HUES48 (cell line): ENCODE results near the gene ICA1.

Experiments used
- H3K27ac ChIP-seq: one replicate; pipeline ENCODE4 v1.7.0; 2013; ENCODE audit warnings: low read depth, low read length, inconsistent platforms
- H3K27me3 ChIP-seq: 2 replicates; pipeline ENCODE4 v1.6.1; 2013; ENCODE audit warnings: mild to moderate bottlenecking, low read length; ENCODE audit not compliant: control insufficient read depth, insufficient read depth
- H3K36me3 ChIP-seq: 2 replicates; pipeline ENCODE4 v1.6.1; 2013; ENCODE audit warnings: low read length; ENCODE audit not compliant: control insufficient read depth, insufficient read depth
- H3K4me1 ChIP-seq: 2 replicates; pipeline ENCODE4 v1.6.1; 2013; ENCODE audit warnings: mild to moderate bottlenecking, low read length; ENCODE audit not compliant: control insufficient read depth, insufficient read depth
- H3K4me3 ChIP-seq: 2 replicates; pipeline ENCODE4 v1.5.1; 2013; ENCODE audit warnings: mild to moderate bottlenecking, low read depth, low read length
- H3K9ac ChIP-seq: 2 replicates; pipeline ENCODE4 v1.6.1; 2013; ENCODE audit warnings: mild to moderate bottlenecking, low read depth, low read length, moderate library complexity
- H3K9me3 ChIP-seq: 2 replicates; pipeline ENCODE4 v1.6.1; 2013; ENCODE audit warnings: low read length; ENCODE audit not compliant: control insufficient read depth, insufficient read depth

Gene ICA1

GRCh38 chr7:8290645-8291308 is 28.8 kb upstream of the ICA1 start:
- Histone ChIP-seq H3K4me1 (peaks cover 46% of the 10 kb centered on the region), H3K36me3 (no peaks in the 10 kb centered on the region), H3K4me3 (no peak overlapping the region), H3K27ac (no peak overlapping the region), H3K9ac (no peak overlapping the region), H3K27me3 (no peaks in the 10 kb centered on the region), H3K9me3 (no peaks in the 10 kb centered on the region)

DNA sequence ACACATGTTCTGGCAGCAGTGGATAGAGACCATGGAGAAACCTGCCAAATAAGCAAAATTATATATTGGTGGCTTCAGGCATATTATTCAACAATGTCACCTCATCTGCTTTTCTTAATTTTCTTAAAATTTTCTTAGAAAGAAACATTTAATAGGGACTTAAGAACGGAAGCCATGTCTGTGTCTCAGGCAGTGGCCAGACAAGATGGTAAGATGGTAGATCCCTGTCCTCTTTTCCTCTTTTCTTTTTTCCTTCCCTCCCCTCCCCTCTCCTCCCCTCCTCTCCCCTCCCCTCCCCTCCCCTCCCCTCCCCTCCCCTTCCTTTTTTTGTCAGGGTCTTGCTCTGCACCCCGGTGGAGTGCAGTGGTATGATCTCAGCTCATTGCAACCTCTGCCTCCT is 24.2 kb upstream of the ICA1 start:
- H3K27ac ChIP-seq: no peak overlapping the region
- no peaks in the 10 kb centered on the region for H3K9me3 ChIP-seq
- H3K36me3 ChIP-seq: no peaks in the 10 kb centered on the region
- no peak overlapping the region for H3K4me3 ChIP-seq
- H3K9ac ChIP-seq: no peak overlapping the region
- no peaks in the 10 kb centered on the region for H3K27me3 ChIP-seq
- H3K4me1 ChIP-seq: peaks cover 37% of the 10 kb centered on the region

GRCh38 chr7:8285155-8285554 is 23.2 kb upstream of the ICA1 start:
- Histone ChIP-seq H3K27me3 (no peaks in the 10 kb centered on the region), H3K36me3 (no peaks in the 10 kb centered on the region), H3K4me3 (no peak overlapping the region), H3K9ac (no peak overlapping the region), H3K4me1 (peaks cover 28% of the 10 kb centered on the region), H3K27ac (no peak overlapping the region), H3K9me3 (no peaks in the 10 kb centered on the region)

GRCh38 chr7:8284606-8285005 is 22.6 kb upstream of the ICA1 start:
- Histone ChIP-seq H3K9me3 (no peaks in the 10 kb centered on the region), H3K27ac (no peak overlapping the region), H3K27me3 (no peaks in the 10 kb centered on the region), H3K4me3 (no peak overlapping the region), H3K36me3 (no peaks in the 10 kb centered on the region), H3K4me1 (peaks cover 23% of the 10 kb centered on the region), H3K9ac (no peak overlapping the region)

- Histone ChIP-seq H3K4me1 (peaks cover 21% of the 10 kb centered on the region), H3K27me3 (no peaks in the 10 kb centered on the region), H3K4me3 (no peak overlapping the region), H3K36me3 (no peaks in the 10 kb centered on the region), H3K9me3 (no peaks in the 10 kb centered on the region), H3K9ac (no peak overlapping the region), H3K27ac (no peak overlapping the region)
Observed at GRCh38 chr7:8283968-8284367, 22.0 kb upstream of the ICA1 start.

DNA sequence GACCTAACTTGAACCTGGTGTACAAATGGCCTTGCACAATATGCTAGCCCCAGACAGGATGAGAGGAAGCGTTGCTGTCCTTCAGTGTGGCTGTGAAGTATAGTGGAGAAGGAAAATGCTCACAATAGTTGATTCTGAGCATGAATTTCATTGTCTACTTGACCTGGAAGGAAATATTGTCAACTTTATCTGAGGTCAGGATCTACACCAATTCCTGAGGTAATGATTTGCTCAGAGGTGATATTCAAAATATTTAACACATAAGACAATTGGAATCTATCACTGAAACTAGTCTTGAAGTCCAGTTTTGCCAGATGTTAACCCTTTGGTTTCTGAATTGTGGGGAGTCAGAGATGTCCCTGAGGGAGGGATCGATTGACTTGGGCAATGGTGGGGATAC is 20.9 kb upstream of the ICA1 start:
- Histone ChIP-seq H3K9me3 (no peaks in the 10 kb centered on the region), H3K4me3 (no peak overlapping the region), H3K4me1 (peaks cover 11% of the 10 kb centered on the region), H3K9ac (no peak overlapping the region), H3K27me3 (no peaks in the 10 kb centered on the region), H3K36me3 (no peaks in the 10 kb centered on the region), H3K27ac (no peak overlapping the region)

- Histone ChIP-seq H3K4me3 (no peak overlapping the region), H3K9ac (no peak overlapping the region), H3K27ac (no peak overlapping the region), H3K9me3 (no peaks in the 10 kb centered on the region), H3K4me1 (peaks cover 5% of the 10 kb centered on the region), H3K27me3 (no peaks in the 10 kb centered on the region), H3K36me3 (no peaks in the 10 kb centered on the region)
Observed at GRCh38 chr7:8282162-8282561, 20.2 kb upstream of the ICA1 start.

GRCh38 chr7:8278183-8278582 is 16.2 kb upstream of the ICA1 start:
- Histone ChIP-seq H3K36me3 (no peaks in the 10 kb centered on the region), H3K4me1 (no peaks in the 10 kb centered on the region), H3K4me3 (no peak overlapping the region), H3K9me3 (no peaks in the 10 kb centered on the region), H3K9ac (no peak overlapping the region), H3K27ac (no peak overlapping the region), H3K27me3 (no peaks in the 10 kb centered on the region)

DNA sequence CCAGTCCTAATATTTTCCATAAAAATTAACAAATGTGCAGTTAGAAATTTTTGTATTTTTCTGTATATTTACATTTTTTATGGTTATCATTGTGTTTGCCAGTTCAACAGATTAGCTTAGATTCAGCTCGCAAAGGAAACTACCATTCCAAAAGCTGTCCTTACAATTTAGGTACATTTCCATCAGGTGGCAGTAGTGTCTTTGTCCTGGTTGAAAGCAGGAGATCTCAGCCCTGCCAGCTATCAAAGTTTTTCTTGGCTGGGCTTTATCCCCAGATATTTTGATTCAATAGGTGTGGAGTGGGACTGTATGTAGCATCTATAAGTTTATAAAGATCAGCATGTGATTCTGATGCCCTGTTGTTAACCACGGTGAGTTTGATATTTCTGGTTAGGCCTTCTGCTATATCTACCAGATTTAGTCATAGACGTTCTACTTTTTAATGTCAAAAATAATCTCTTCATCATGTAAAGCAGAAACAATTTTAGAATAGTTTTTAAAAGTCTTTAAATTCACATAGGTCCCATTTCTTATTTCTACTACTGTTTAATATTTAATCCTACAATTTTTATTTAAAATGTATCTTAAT is 15.5 kb upstream of the ICA1 start:
- no peak overlapping the region for H3K27ac ChIP-seq
- no peaks in the 10 kb centered on the region for H3K4me1 ChIP-seq
- H3K27me3 ChIP-seq: no peaks in the 10 kb centered on the region
- H3K36me3 ChIP-seq: no peaks in the 10 kb centered on the region
- no peak overlapping the region for H3K9ac ChIP-seq
- no peak overlapping the region for H3K4me3 ChIP-seq
- H3K9me3 ChIP-seq: no peaks in the 10 kb centered on the region

DNA sequence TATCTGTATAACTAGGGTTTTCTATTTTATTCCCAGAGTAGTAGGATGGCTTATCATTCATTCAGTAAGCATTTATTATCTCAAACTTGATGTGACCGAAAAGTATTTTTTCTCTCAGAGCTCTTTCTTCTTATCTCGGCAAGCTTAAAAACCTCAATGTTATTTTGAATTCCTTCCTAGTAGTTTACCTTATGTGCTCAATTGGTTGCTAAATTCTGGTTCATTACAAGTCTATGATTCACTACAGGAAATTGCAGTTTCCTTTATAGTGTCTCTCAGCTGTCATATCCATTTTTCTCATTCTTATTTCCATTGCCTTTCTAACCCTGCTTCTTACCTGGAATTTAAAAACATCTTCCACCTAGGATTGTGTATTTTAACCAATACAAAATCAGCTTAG is 12.6 kb upstream of the ICA1 start:
- no peak overlapping the region for H3K9ac ChIP-seq
- no peaks in the 10 kb centered on the region for H3K36me3 ChIP-seq
- H3K27ac ChIP-seq: no peak overlapping the region
- no peak overlapping the region for H3K4me3 ChIP-seq
- no peaks in the 10 kb centered on the region for H3K9me3 ChIP-seq
- H3K27me3 ChIP-seq: no peaks in the 10 kb centered on the region
- no peaks in the 10 kb centered on the region for H3K4me1 ChIP-seq

- H3K4me1 ChIP-seq: no peaks in the 10 kb centered on the region
- no peak overlapping the region for H3K9ac ChIP-seq
- H3K27ac ChIP-seq: no peak overlapping the region
- no peaks in the 10 kb centered on the region for H3K27me3 ChIP-seq
- no peaks in the 10 kb centered on the region for H3K9me3 ChIP-seq
- no peaks in the 10 kb centered on the region for H3K36me3 ChIP-seq
- no peak overlapping the region for H3K4me3 ChIP-seq
Observed at GRCh38 chr7:8271960-8272359, 10.0 kb upstream of the ICA1 start.
